MCF 10A (cell line): ENCODE results near the gene ATAD1. TPM values are rescaled to one million over a fixed set of nuclear protein-coding genes. Genes with fewer than 3 reads are reported as not detected.
"Not testable (repeated sequence)": the region's sequence is repeated elsewhere in the genome, so short reads cannot be mapped to it uniquely, and the experiment has no call there.

Source experiments
- BruUV-seq: library from RNA; stranded (reverse); fragments of 400-500 nt; replicated peaks from 2 replicates; lab custom pipeline; 2021; lab: Mats Ljungman, UMichigan
- CTCF ChIA-PET: fragments of 300-600 bp; sonication (Branson Sonifier 250); formaldehyde crosslinking; extraction: SDS; loops from one replicate; lab custom pipeline; 2021; ENCODE audit warnings: antibody characterized with exemption, inconsistent platforms; lab: Yijun Ruan, JAX
- POLR2A ChIA-PET: fragments of 300-600, 350-650 bp; sonication (Branson Sonifier 250); formaldehyde crosslinking; extraction: SDS; loops from one replicate; lab custom pipeline; 2020; ENCODE audit warnings: antibody characterized with exemption, inconsistent platforms; lab: Yijun Ruan, JAX
- DNase-seq: peaks from one replicate; pipeline ENCODE4 v3.0.0-alpha.2; 2018; ENCODE audit not compliant: unreplicated experiment
- H3K27ac Mint-ChIP-seq: one replicate; pipeline ENCODE4 v1.8.0; 2022; ENCODE audit warnings: mild to moderate bottlenecking, low read depth, mixed read lengths; ENCODE audit not compliant: unreplicated experiment
- H3K27me3 Mint-ChIP-seq: one replicate; pipeline ENCODE4 v1.8.0; 2022; ENCODE audit warnings: mixed read lengths; ENCODE audit not compliant: insufficient read depth, unreplicated experiment
- H3K36me3 Mint-ChIP-seq: one replicate; pipeline ENCODE4 v1.8.0; 2022; ENCODE audit warnings: mild to moderate bottlenecking, moderate library complexity, mixed read lengths; ENCODE audit not compliant: insufficient read depth, unreplicated experiment
- H3K4me1 Mint-ChIP-seq: one replicate; pipeline ENCODE4 v1.8.0; 2022; ENCODE audit warnings: mixed read lengths; ENCODE audit not compliant: insufficient read depth, unreplicated experiment
- H3K4me3 Mint-ChIP-seq: one replicate; pipeline ENCODE4 v1.8.0; 2022; ENCODE audit warnings: mild to moderate bottlenecking, moderate library complexity, mixed read lengths; ENCODE audit not compliant: unreplicated experiment
- H3K9me3 Mint-ChIP-seq: one replicate; pipeline ENCODE4 v1.8.0; 2022; ENCODE audit warnings: mixed read lengths; ENCODE audit not compliant: unreplicated experiment
- CTCF ChIP-seq: fragments of 200-600 bp; IDR thresholded peaks from one replicate; pipeline ENCODE4 v1.8.0; 2022; ENCODE audit warnings: antibody characterized with exemption, mild to moderate bottlenecking; ENCODE audit not compliant: unreplicated experiment
- intact Hi-C: fragments of 100-400 bp; cut with micrococcal nuclease; formaldehyde crosslinking; loops from 2 replicates; pipeline ENCODE4 v1.14.1; 2022
- total RNA-seq: library from RNA; stranded (reverse); gene quantifications from 2 replicates; pipeline ENCODE4 v1.2.3, GENCODE V29; 2022

ATAD1 gene
- total RNA-seq, 1 experiment from 2014 or later = 75.2 TPM

GRCh38 chr10:87804939-87805569 lies 13.0 kb downstream of the ATAD1 start:
- POLR2A ChIA-PET = interaction anchor here (2.2 kb wide), 2 partner anchors 9 to 13 kb away, joined by 8 to 9 read pairs; partner anchors contain the start of gene ATAD1
- TF ChIP-seq CTCF = no peak
- Mint-ChIP-seq H3K9me3 (no peaks in the 10 kb centered on the region), H3K27me3 (no peaks in the 10 kb centered on the region), H3K4me3 (no peak overlapping the region), H3K4me1 (peaks cover 14% of the 10 kb centered on the region), H3K27ac (no peak overlapping the region), H3K36me3 (peaks cover 78% of the 10 kb centered on the region)
- no TSS peak for BruUV-seq
- DNase-seq = no peak
- CTCF ChIA-PET = interaction anchor here (0.7 kb wide), 1 partner anchor 53 kb away, joined by 4 read pairs; no protein-coding TSS in a partner anchor
- intact Hi-C loops = no loop called here

GRCh38 chr10:87803831-87804230 lies 14.2 kb downstream of the ATAD1 start:
- no peak for DNase-seq
- H3K27me3 Mint-ChIP-seq = no peaks in the 10 kb centered on the region
- POLR2A ChIA-PET = interaction anchor here (0.9 to 2.2 kb wide), 4 partner anchors 10 to 14 kb away, joined by 4 to 9 read pairs (median 6); partner anchors contain the start of gene ATAD1
- CTCF ChIA-PET = interaction anchor here (0.8 kb wide), 1 partner anchor 14 kb away, joined by 6 read pairs; the partner anchor contains the start of gene ATAD1
- no peak overlapping the region for H3K27ac Mint-ChIP-seq
- TF ChIP-seq CTCF = no peak
- intact Hi-C loops = no loop called here
- no peaks in the 10 kb centered on the region for H3K9me3 Mint-ChIP-seq
- peaks cover 67% of the 10 kb centered on the region for H3K36me3 Mint-ChIP-seq
- H3K4me1 Mint-ChIP-seq = peaks cover 14% of the 10 kb centered on the region
- no TSS peak for BruUV-seq
- H3K4me3 Mint-ChIP-seq = no peak overlapping the region

GRCh38 chr10:87803328-87803727 lies 14.7 kb downstream of the ATAD1 start:
- no peak for TF ChIP-seq CTCF
- DNase-seq = no peak
- CTCF ChIA-PET = interaction anchor here (0.6 to 0.8 kb wide), 2 partner anchors 14 to 148 kb away, joined by 5 to 6 read pairs; partner anchors contain the start of gene ATAD1
- H3K4me3 Mint-ChIP-seq = no peak overlapping the region
- peaks cover 14% of the 10 kb centered on the region for H3K4me1 Mint-ChIP-seq
- intact Hi-C loops = no loop called here
- no TSS peak for BruUV-seq
- H3K27me3 Mint-ChIP-seq = no peaks in the 10 kb centered on the region
- no peak overlapping the region for H3K27ac Mint-ChIP-seq
- POLR2A ChIA-PET = interaction anchor here (0.8 to 2.2 kb wide), 4 partner anchors 11 to 20 kb away, joined by 3 to 9 read pairs (median 6); partner anchors contain the start of gene ATAD1
- H3K36me3 Mint-ChIP-seq = peaks cover 71% of the 10 kb centered on the region
- H3K9me3 Mint-ChIP-seq = no peaks in the 10 kb centered on the region

- DNase-seq, H3K9me3 Mint-ChIP-seq, H3K27ac Mint-ChIP-seq, CTCF ChIA-PET, intact Hi-C loops, H3K4me3 Mint-ChIP-seq, BruUV-seq, H3K27me3 Mint-ChIP-seq: not testable (repeated sequence)
- peaks cover 81% of the 10 kb centered on the region for H3K36me3 Mint-ChIP-seq
- peaks cover 14% of the 10 kb centered on the region for H3K4me1 Mint-ChIP-seq
- POLR2A ChIA-PET = interaction anchor here (0.6 to 1.0 kb wide), 2 partner anchors 16 to 271 kb away, joined by 3 read pairs; partner anchors contain the start of gene ATAD1
Measured at GRCh38 chr10:87801813-87802435, 16.1 kb downstream of the ATAD1 start.
